Neural crest cell (in vitro differentiated cells): ENCODE measurements around the gene CSGALNACT2. TPM values are rescaled to one million over a fixed set of nuclear protein-coding genes. Genes with fewer than 3 reads are reported as not detected.

Source experiments
- DNase-seq: peaks from one replicate; pipeline ENCODE4 v3.0.0; 2021; ENCODE audit warnings: low read depth, mixed read lengths, low spot score
- H3K27ac Mint-ChIP-seq: one replicate; pipeline ENCODE4 v1.8.0; 2021; ENCODE audit warnings: mild to moderate bottlenecking, mixed read lengths; ENCODE audit not compliant: unreplicated experiment
- H3K27me3 Mint-ChIP-seq: 2 replicates; pipeline ENCODE4 v1.8.0; 2021; ENCODE audit warnings: low read depth, mild to moderate bottlenecking, mixed read lengths
- H3K36me3 Mint-ChIP-seq: 2 replicates; pipeline ENCODE4 v1.8.0; 2021; ENCODE audit warnings: low read depth, mild to moderate bottlenecking, mixed read lengths
- H3K4me1 Mint-ChIP-seq: 2 replicates; pipeline ENCODE4 v1.8.0; 2021; ENCODE audit warnings: mixed read lengths
- H3K4me3 Mint-ChIP-seq: one replicate; pipeline ENCODE4 v1.8.0; 2021; ENCODE audit warnings: mild to moderate bottlenecking, mixed read lengths
- H3K9me3 Mint-ChIP-seq: 2 replicates; pipeline ENCODE4 v1.8.0; 2021; ENCODE audit warnings: mixed read lengths
- total RNA-seq: library from RNA; stranded (reverse); gene quantifications from 2 replicates; pipeline ENCODE4 v1.2.1, GENCODE V29; 2021
- TF ChIP-seq, protein P1 (sequence below): fragments of 200-600 bp; sonication (generic); conservative IDR thresholded peaks from 2 replicates; pipeline ENCODE4 v1.5.0; 2021; ENCODE audit warnings: antibody characterized with exemption, mild to moderate bottlenecking

CSGALNACT2 gene
- total RNA-seq, 1 donor from 2014 or later, result 14.6 TPM

GRCh38 chr10:43226441-43226840, 88.2 kb downstream of the CSGALNACT2 start:
- TF ChIP-seq, protein P1, sequence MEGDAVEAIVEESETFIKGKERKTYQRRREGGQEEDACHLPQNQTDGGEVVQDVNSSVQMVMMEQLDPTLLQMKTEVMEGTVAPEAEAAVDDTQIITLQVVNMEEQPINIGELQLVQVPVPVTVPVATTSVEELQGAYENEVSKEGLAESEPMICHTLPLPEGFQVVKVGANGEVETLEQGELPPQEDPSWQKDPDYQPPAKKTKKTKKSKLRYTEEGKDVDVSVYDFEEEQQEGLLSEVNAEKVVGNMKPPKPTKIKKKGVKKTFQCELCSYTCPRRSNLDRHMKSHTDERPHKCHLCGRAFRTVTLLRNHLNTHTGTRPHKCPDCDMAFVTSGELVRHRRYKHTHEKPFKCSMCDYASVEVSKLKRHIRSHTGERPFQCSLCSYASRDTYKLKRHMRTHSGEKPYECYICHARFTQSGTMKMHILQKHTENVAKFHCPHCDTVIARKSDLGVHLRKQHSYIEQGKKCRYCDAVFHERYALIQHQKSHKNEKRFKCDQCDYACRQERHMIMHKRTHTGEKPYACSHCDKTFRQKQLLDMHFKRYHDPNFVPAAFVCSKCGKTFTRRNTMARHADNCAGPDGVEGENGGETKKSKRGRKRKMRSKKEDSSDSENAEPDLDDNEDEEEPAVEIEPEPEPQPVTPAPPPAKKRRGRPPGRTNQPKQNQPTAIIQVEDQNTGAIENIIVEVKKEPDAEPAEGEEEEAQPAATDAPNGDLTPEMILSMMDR, result no peak
- H3K27me3 Mint-ChIP-seq, result peaks cover 74% of the 10 kb centered on the region
- no peaks in the 10 kb centered on the region for H3K9me3 Mint-ChIP-seq
- DNase-seq, result no peak
- no peaks in the 10 kb centered on the region for H3K36me3 Mint-ChIP-seq
- H3K4me1 Mint-ChIP-seq, result no peaks in the 10 kb centered on the region
- H3K27ac Mint-ChIP-seq, result no peak overlapping the region
- H3K4me3 Mint-ChIP-seq, result no peak overlapping the region

DNA sequence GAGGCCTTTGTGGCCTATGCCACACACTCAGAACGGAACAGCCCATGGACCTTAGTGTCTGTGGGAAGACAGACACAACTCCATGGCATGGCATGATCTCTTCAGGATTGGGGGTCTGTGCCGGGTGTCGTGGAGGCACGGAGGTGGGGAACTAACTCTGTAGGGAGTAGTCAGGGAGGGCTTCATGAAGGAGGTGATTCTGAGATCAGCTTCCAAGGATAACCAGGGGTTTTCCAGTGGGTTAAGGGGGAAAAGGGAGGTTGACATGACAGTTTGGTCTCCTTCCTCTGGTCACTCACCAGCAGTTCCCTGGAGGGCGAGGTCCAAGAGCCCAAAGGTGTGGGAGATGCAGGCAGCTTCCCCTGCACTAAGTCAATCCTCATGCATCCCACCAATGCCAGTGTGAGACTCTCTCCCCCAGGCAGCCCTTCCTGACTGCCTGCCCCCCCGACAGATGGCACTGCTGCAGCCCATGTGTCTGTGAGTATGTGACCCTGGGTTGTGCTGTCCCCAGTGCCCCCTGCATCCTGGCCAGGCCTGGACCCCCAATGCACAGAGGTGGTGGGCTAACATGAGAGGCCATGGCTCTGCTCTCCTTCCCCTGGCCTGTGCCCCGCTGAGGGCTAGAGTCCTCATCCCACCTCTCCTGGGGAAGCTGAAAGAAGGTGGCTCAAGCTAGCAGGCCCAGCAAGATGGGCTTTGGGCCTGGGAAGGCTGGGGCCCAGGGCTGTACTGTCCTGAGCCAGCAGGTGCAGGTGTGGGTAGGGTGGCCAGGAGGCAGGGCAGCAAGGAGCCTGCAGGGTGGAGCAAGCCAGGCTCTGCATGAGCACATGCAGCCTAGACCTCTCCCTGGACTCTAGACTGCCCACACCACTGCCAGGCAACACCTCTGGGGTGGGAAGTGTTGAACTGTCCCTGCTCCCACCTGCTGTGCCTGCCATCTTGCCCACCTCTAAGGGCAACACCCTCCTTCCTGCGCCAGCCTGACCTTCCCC, 88.9 kb downstream of the CSGALNACT2 start:
- Mint-ChIP-seq H3K9me3 (no peaks in the 10 kb centered on the region), H3K27me3 (peaks cover 81% of the 10 kb centered on the region), H3K36me3 (no peaks in the 10 kb centered on the region), H3K4me1 (no peaks in the 10 kb centered on the region), H3K27ac (no peak overlapping the region), H3K4me3 (no peak overlapping the region)
- TF ChIP-seq, protein P1, result no peak
- DNase-seq, result no peak

DNA sequence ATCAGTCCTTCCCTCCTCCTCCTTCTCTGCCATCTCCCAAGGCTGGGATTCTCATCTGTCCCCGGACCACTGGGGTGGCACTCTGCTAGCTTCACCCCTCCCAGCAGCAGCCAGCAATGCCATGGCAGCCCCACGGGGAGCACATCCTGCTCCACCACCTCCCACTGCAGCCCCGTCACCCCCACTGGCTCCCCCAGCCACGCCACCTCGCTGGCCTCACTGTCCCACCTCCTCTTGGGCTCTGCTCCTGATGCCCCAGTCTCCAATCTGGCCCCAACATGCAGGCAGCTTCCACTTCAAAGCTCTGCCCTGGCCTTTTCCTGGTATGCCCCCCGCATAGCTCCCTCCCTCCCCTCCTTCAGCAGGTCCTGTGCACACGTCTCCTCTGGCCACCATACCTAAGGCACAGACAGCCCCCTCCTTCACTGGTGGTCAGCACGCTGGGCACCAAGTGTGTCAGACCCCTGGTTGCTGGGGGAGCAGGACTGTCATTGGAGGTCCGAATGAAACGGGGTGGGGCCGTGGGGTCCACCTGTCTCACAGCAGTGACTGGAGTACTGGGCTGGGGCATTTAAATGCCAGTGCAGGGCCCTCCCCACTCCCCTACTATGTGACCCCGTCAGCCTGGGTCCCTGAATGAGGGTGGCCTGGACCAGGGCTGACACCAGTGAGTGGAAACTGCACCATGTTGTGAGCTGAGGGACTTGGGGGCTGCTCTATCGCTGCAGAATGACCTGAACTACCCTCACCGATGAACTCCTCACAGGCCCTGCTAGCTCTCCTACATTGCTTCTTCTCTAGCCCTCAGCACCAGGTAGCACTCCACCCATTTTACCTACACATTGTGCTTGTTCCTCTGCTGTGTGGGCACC, 89.9 kb downstream of the CSGALNACT2 start:
- no peak overlapping the region for H3K4me3 Mint-ChIP-seq
- no peaks in the 10 kb centered on the region for H3K9me3 Mint-ChIP-seq
- H3K27ac Mint-ChIP-seq, result no peak overlapping the region
- peaks cover 82% of the 10 kb centered on the region for H3K27me3 Mint-ChIP-seq
- TF ChIP-seq, protein P1, result no peak
- no peaks in the 10 kb centered on the region for H3K36me3 Mint-ChIP-seq
- H3K4me1 Mint-ChIP-seq, result no peaks in the 10 kb centered on the region
- no peak for DNase-seq

DNA sequence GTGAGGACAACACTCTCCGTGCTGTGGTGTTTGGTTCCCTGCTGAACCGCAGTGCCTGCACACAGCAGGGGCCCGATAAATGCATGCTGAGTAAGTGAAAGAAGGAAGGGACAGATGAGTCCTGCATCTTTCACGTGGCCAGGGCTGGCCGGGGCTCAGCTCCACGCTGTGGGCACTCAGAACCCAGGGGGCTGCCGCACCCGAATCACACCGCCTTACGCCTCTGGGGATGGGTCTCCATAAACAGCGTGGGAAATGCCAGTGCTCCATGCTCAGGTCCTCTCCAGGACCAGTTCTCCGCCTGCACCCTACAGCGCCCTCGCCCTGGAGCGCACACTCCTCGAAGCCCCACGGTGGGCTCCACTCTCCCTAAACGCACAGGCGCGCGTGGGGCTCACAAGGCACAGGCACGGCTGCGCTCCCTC, 90.5 kb downstream of the CSGALNACT2 start:
- Mint-ChIP-seq H3K4me1 (no peaks in the 10 kb centered on the region), H3K27ac (no peak overlapping the region), H3K27me3 (peaks cover 80% of the 10 kb centered on the region), H3K4me3 (peak overlapping the region; percentile 38), H3K9me3 (no peaks in the 10 kb centered on the region), H3K36me3 (no peaks in the 10 kb centered on the region)
- DNase-seq, result no peak
- TF ChIP-seq, protein P1, result no peak

DNA sequence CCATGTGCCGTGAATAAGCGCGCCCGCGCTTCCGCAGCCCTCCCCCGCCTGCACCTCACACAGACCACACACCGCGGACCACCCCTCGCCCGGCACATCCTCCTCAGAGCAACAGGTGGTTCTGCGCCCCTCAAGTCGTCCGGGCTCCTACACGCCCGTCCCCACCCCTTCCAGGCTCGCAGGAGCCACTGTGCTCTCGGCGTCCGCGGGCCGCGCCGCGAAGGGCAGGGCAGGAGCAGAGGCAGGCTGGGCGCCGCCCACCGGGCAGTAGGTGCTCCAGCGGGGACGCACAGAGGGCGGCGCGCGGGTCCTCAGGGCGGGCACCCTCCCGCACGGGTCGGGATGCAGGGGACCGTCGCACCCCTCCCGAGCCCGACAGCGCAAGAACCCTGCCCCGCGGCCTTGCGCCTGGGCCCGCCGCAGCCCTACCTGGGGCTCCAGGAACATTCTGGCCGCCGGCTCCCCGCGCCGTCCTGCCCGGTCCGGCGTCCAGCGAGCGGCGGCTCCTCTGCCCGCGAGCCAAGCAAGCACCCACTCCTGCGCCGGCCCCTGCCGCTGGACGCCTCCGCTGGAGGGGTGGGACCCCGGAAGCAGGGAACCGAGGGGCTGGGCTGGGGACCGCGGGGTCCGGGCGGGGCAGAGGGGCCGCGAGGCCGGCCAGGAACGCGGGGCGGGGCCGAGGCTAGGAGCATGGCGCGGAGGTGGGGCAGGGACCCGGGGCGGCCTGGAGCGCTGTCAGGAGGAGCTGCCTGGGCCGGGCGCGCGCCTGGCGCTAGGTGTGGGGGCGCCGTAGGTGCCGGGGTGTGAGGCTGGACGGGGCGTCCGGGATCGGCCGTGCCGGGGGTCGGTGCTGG, 91.2 kb downstream of the CSGALNACT2 start:
- Mint-ChIP-seq H3K4me1 (no peaks in the 10 kb centered on the region), H3K4me3 (peak overlapping the region; percentile 38), H3K9me3 (no peaks in the 10 kb centered on the region), H3K36me3 (no peaks in the 10 kb centered on the region), H3K27me3 (peaks cover 76% of the 10 kb centered on the region), H3K27ac (no peak overlapping the region)
- TF ChIP-seq, protein P1, result no peak
- no peak for DNase-seq
